Endothelial cell of umbilical vein (primary cell): ENCODE results near the gene C8B. TPM values are rescaled to one million over a fixed set of nuclear protein-coding genes. Genes with fewer than 3 reads are reported as not detected.

Experiments
- BruUV-seq: library from RNA; stranded (reverse); fragments of 400-500 nt; replicated peaks from 2 replicates; lab custom pipeline; 2021; lab: Mats Ljungman, UMichigan
- CTCF ChIA-PET: fragments of 300-600, 350-600 bp; sonication (Branson Sonifier 250); formaldehyde crosslinking; loops from one replicate; lab custom pipeline; 2021; ENCODE audit warnings: antibody characterized with exemption, inconsistent platforms; lab: Charles Lee
- POLR2A ChIA-PET: fragments of 300-600, 350-600 bp; sonication (Branson Sonifier 250); formaldehyde crosslinking; loops from one replicate; lab custom pipeline; 2021; ENCODE audit warnings: antibody characterized with exemption, inconsistent platforms; lab: Charles Lee
- DNase-seq: peaks from one replicate; pipeline ENCODE4 v3.0.0-alpha.2; 2011; ENCODE audit warnings: low read depth, low spot score
- FAIRE-seq: peaks from 2 replicates; lab custom pipeline; 2011; peaks lifted over from hg19 to GRCh38; lab: Jason Lieb, UNC
- H2AFZ ChIP-seq: 2 replicates; pipeline ENCODE4 v1.6.0; 2012; ENCODE audit warnings: low read depth, low read length, control low read depth, inconsistent platforms
- H3K27ac ChIP-seq: 2 replicates; pipeline ENCODE4 v1.5.1; 2011; ENCODE audit warnings: low read depth, mild to moderate bottlenecking, control low read depth, low read length, moderate library complexity; ENCODE audit not compliant: insufficient read depth
- H3K27me3 ChIP-seq, 2 experiments: 2 replicates each; pipeline versions ENCODE4 v1.6.0 to v1.6.1; 2011; ENCODE audit warnings: low read length in 2 of 2, mixed read lengths in 1 of 2; ENCODE audit not compliant: control insufficient read depth in 2 of 2, insufficient read depth in 2 of 2
- H3K36me3 ChIP-seq, 2 experiments: 2 replicates in 1 of 2; 3 replicates in 1 of 2; pipeline ENCODE4 v1.5.1; 2011; ENCODE audit warnings: low read length in 2 of 2, mild to moderate bottlenecking in 1 of 2, moderate library complexity in 1 of 2; ENCODE audit not compliant: control insufficient read depth in 2 of 2, insufficient read depth in 2 of 2; ENCODE audit errors: extremely low read depth in 1 of 2
- H3K4me1 ChIP-seq: 3 replicates; pipeline ENCODE4 v1.5.1; 2011; ENCODE audit warnings: mild to moderate bottlenecking, low read length; ENCODE audit not compliant: control insufficient read depth, insufficient read depth; ENCODE audit errors: extremely low read depth
- H3K4me2 ChIP-seq: 2 replicates; pipeline ENCODE4 v1.6.1; 2011; ENCODE audit warnings: low read length, control low read depth, mixed read lengths; ENCODE audit not compliant: insufficient read depth
- H3K4me3 ChIP-seq, 3 experiments: fragments of 200-600 bp in 1 of 3; sonication (generic), shearing (Covaris generic) in 1 of 3; replicated peaks in 1 of 3; 2 replicates each; pipeline ENCODE4 v1.5.1; 2011 to 2016; ENCODE audit warnings: control low read depth in 3 of 3, low read length in 3 of 3, mild to moderate bottlenecking in 2 of 3, inconsistent platforms in 1 of 3, low read depth in 1 of 3, moderate library complexity in 1 of 3; ENCODE audit not compliant: insufficient read depth in 1 of 3
- H3K79me2 ChIP-seq: 2 replicates; pipeline ENCODE4 v1.6.0; 2012; ENCODE audit warnings: low read length, inconsistent platforms; ENCODE audit not compliant: control insufficient read depth, insufficient read depth
- H3K9ac ChIP-seq: replicated peaks from 2 replicates; pipeline ENCODE3; 2011; ENCODE audit warnings: low read length, control low read depth; ENCODE audit not compliant: insufficient read depth; ENCODE audit errors: extremely low read depth
- H3K9me1 ChIP-seq: replicated peaks from 3 replicates; pipeline ENCODE4 v1.6.0; 2011; ENCODE audit warnings: mild to moderate bottlenecking, low read length; ENCODE audit not compliant: control insufficient read depth, insufficient read depth; ENCODE audit errors: extremely low read depth
- H3K9me3 ChIP-seq: replicated peaks from 2 replicates; pipeline ENCODE4 v1.5.1; 2012; ENCODE audit warnings: low read length, inconsistent platforms; ENCODE audit not compliant: control insufficient read depth, insufficient read depth
- H4K20me1 ChIP-seq: replicated peaks from 2 replicates; pipeline ENCODE3; 2011; ENCODE audit warnings: mild to moderate bottlenecking, low read length; ENCODE audit not compliant: control insufficient read depth, insufficient read depth; ENCODE audit errors: extremely low read depth
- CTCF ChIP-seq, 2 donors: IDR thresholded peaks; 1 replicate in 1 of 2; 2 replicates in 1 of 2; pipeline ENCODE4 v1.5.1; 2011; ENCODE audit warnings: low read length in 2 of 2, mild to moderate bottlenecking in 2 of 2, moderate library complexity in 2 of 2, control low read depth in 1 of 2, inconsistent platforms in 1 of 2, low read depth in 1 of 2; ENCODE audit not compliant: insufficient read depth in 1 of 2; ENCODE audit errors: extremely low read depth in 1 of 2
- EZH2 ChIP-seq: IDR thresholded peaks from 2 replicates; pipeline ENCODE4 v1.6.1; 2012; ENCODE audit warnings: borderline replicate concordance, low read depth, mild to moderate bottlenecking, moderate library complexity, low read length, inconsistent platforms; ENCODE audit not compliant: severe bottlenecking
- FOS ChIP-seq: IDR thresholded peaks from 2 replicates; pipeline ENCODE4 v1.6.1; 2011; ENCODE audit warnings: mild to moderate bottlenecking, low read length, moderate library complexity, borderline replicate concordance; ENCODE audit not compliant: insufficient read depth
- GATA2 ChIP-seq: IDR thresholded peaks from 2 replicates; pipeline ENCODE4 v1.7.0; 2011; ENCODE audit warnings: low read depth, mild to moderate bottlenecking, moderate library complexity, mixed read lengths, low read length; ENCODE audit not compliant: insufficient read length, insufficient read depth
- JUN ChIP-seq: IDR thresholded peaks from 2 replicates; pipeline ENCODE4 v1.6.1; 2011; ENCODE audit warnings: borderline replicate concordance, low read depth; ENCODE audit not compliant: insufficient read length, insufficient read depth
- MYC ChIP-seq: IDR thresholded peaks from one replicate; pipeline ENCODE4 v1.6.1; 2011; ENCODE audit warnings: mild to moderate bottlenecking, low read depth, low read length
- POLR2A ChIP-seq: IDR thresholded peaks from 2 replicates; pipeline ENCODE4 v1.6.1; 2012; ENCODE audit warnings: low read depth, mild to moderate bottlenecking, control low read depth, low read length
- POLR2AphosphoS5 ChIP-seq: IDR thresholded peaks from 2 replicates; pipeline ENCODE4 v1.6.1; 2012; ENCODE audit warnings: low read depth, mild to moderate bottlenecking, control low read depth, low read length, moderate library complexity; ENCODE audit not compliant: insufficient read depth
- dilution Hi-C: fragments of 300-500 bp; cut with MboI; formaldehyde crosslinking; loops from one replicate; pipeline ENCODE4 v1.15.0; 2019; ENCODE audit warnings: low sequenced_read_pairs; ENCODE audit not compliant: extremely low pct_ligation_motif_present
- intact Hi-C: fragments of 100-400 bp; cut with micrococcal nuclease; formaldehyde crosslinking; loops from one replicate; pipeline ENCODE4 v1.10.0; 2022
- polyA plus RNA-seq, 4 experiments: library from polyadenylated mRNA; depleted of rRNA in 3 of 4; stranded (reverse) in 3 of 4; unstranded in 1 of 4; fragments of >200 nt; gene quantifications; 2 replicates each; pipeline versions ENCODE4 v1.2.1 to v1.2.3, GENCODE V29; 2011 to 2012; ENCODE audit warnings: missing spikeins in 1 of 4
- total RNA-seq: library from RNA; stranded (reverse); gene quantifications from 2 replicates; pipeline ENCODE4 v1.2.3, GENCODE V29; 2021
- TF ChIP-seq, protein P1 (sequence below): IDR thresholded peaks from 2 replicates; pipeline ENCODE4 v1.6.1; 2011; ENCODE audit not compliant: insufficient read depth, insufficient read length

The C8B gene
- total and polyA plus RNA-seq, 2 donors (not counting 3 experiments of a cell fraction or from before 2014, with no cell fraction given): not detected

DNA sequence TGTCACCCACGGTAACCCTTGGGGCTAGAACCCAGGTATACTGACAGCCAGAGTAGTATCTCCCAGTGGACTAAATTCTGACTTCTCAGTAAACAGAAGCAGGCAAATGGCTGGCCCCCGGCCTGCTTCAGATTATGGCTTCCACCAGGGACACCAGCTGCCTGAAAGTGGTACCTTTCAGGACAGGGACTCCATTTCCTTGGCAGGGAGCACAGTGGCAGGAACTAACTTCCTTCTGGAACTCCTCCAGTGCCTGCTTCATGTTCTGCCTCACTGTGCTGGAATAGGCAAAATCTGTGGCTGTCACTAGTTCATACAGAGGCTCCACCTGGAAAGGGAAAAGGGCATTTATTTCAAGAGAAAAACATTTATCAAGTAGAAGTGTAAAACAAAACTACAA is 32.7 kb downstream of the C8B start:
- Histone ChIP-seq H3K9ac (no peak overlapping the region), H3K27me3 (no peaks in the 10 kb centered on the region), H2AFZ (no peak overlapping the region), H3K9me3 (no peaks in the 10 kb centered on the region), H3K4me1 (no peaks in the 10 kb centered on the region), H3K79me2 (no peaks in the 10 kb centered on the region), H4K20me1 (no peaks in the 10 kb centered on the region), H3K9me1 (no peaks in the 10 kb centered on the region), H3K4me3 (no peak overlapping the region), H3K4me2 (no peak overlapping the region), H3K36me3 (no peaks in the 10 kb centered on the region), H3K27ac (no peak overlapping the region)
- DNase-seq: no peak
- intact Hi-C loops: no loop called here
- ChIA-PET POLR2A (no interaction called here), CTCF (no interaction called here)
- dilution Hi-C loops: no loop called here
- BruUV-seq: no TSS peak
- no peak for FAIRE-seq
- TF ChIP-seq EZH2 (no peak), POLR2A (no peak), MYC (no peak), JUN (no peak), POLR2AphosphoS5 (no peak), GATA2 (no peak), CTCF (IDR thresholded peaks at IDR 0.05; ENCODE audit: extremely low read depth in 1 of 2, insufficient read depth in 1 of 2, low read depth in 1 of 2, low read length in 2 of 2) (no peak), FOS (no peak)
- TF ChIP-seq, protein P1, sequence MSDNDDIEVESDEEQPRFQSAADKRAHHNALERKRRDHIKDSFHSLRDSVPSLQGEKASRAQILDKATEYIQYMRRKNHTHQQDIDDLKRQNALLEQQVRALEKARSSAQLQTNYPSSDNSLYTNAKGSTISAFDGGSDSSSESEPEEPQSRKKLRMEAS: no peak
